Measurements from ENCODE around the gene TMOD3.
"Not testable (repeated sequence)": the region's sequence is repeated elsewhere in the genome, so short reads cannot be mapped to it uniquely, and the experiment has no call there.

The TMOD3 gene

GRCh38 chr15:51829376-51830275 lies at the start of gene TMOD3:
TSS of gene TMOD3 (plus strand) at chr15:51829653. CDS start at chr15:51862885, 33,232 bp downstream.
- DNase-seq (ENCODE audit: low read depth in 2 of 2, low spot score in 1 of 2): peak; percentile 77 to 80

DNA sequence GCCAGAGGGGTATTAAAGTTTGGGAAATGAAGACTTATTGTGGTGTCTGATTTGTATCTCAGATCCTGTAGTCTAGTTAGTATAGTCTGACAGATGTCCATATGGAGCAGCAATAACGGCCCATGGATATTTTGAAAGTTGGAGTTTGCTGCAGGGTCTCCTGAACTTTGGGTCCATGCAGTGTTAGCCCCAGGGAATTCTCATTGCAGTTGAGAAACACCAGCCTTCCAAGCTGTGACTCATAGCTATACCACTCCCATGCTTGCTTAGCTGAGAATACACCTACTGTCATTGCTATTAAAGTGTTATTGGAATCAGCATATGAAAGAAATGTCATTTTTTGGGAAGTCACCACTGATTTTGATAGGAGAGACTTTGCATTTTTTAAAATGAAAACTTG lies 48.8 kb upstream of the TMOD3 start:
- DNase-seq (ENCODE audit: low read depth in 2 of 2, low spot score in 1 of 2): no peak

DNA sequence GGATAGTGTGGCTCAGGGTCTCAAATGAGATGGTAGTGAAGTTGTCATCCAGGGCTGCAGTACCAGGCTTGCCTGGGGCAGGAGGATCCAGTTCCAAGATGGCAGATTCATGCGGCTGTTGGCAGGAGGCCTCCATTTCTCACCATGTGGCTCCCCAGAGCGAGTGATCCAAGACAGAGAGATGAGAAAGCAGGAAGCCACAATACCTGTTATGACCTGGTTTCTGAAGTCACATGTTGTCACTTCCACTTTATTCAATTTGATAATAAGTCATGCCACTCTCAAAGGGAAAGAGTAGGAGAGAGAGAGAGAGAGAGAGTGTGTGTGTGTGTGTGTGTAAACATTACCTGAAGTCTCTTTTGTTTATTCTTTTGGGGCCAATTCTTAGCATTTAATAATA lies 47.9 kb upstream of the TMOD3 start:
- no peak for DNase-seq (ENCODE audit: low read depth in 2 of 2, low spot score in 1 of 2)

GRCh38 chr15:51782357-51782896 lies 47.0 kb upstream of the TMOD3 start:
- DNase-seq (ENCODE audit: low read depth in 2 of 2, low spot score in 1 of 2): no peak

DNA sequence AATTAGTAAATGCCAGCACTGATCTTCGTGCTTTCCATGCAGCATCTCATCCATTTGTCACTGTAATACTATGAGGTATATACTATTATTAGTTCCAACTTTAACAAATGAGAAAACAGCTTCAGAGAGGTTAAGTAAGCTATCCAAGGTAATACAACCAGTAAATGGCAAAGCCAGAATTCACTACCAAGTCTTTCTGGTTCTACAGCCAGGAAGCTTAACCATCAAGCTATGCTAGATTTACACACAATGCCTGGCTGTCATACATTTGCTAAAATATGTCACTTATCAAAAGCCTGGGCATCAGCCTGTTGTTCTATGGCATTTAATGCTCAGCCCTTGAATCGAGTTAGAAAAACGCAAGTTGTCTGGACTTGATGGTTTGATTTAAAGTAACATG lies 45.5 kb upstream of the TMOD3 start:
- DNase-seq (ENCODE audit: low read depth in 2 of 2, low spot score in 1 of 2): no peak

DNA sequence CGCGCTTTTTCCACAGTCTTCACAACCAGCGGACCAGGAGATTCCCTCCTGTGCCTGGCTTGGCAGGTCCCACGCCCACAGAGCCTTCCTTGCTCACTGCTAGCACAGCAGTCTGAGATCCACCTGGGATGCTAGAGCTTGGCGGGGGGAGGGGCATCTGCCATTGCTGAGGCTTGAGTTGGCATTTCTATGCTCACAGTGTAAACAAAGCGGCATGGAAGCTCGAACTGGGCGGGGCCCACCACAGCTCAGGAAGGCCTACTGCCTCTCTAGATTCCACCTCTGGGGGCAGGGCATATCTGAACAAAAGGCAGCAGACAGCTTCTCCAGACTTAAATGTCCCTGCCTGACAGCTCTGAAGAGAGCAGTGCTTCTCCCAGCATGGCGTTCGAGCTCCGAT lies 42.3 kb upstream of the TMOD3 start:
- not testable (repeated sequence) for DNase-seq (ENCODE audit: low read depth in 2 of 2, low spot score in 1 of 2)

- DNase-seq (ENCODE audit: low read depth in 2 of 2, low spot score in 1 of 2): not testable (repeated sequence)
These were observed 37.0 kb upstream of the TMOD3 start for GRCh38 chr15:51792474-51792873.

- DNase-seq (ENCODE audit: low read depth in 2 of 2, low spot score in 1 of 2): no peak
These were observed 35.7 kb upstream of the TMOD3 start for GRCh38 chr15:51793521-51794305.

DNA sequence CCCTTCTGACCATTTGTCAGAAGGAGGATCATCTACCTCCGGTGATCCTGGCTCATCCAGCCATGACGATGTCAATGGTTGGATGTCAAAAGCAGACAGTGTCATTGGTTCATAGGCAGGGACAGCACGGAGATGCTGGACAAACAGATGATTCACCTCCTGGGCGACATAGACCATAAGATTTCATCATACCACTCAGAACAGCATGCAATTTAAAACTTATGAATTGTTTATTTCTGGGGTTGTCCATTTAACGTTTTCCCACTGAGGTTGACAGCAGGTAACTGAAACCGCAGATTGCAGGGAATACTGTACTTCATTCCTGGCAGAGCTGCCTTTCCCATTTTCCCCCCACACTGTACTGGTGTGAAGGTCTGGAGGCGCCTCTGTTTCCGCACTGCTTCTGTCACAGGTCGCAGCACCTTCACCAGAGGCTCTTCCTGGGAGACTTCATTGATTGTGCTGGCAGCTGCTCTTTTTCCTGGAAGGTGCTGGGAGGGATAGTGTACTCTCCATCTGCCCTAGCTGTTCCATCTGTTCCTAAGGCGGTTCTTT lies 32.5 kb upstream of the TMOD3 start:
- DNase-seq (ENCODE audit: low read depth in 2 of 2, low spot score in 1 of 2): no peak

GRCh38 chr15:51798281-51798680 lies 31.2 kb upstream of the TMOD3 start:
- no peak for DNase-seq (ENCODE audit: low read depth in 2 of 2, low spot score in 1 of 2)

GRCh38 chr15:51799282-51800252 lies 29.9 kb upstream of the TMOD3 start:
- DNase-seq (ENCODE audit: low read depth in 2 of 2, low spot score in 1 of 2): no peak

- no peak for DNase-seq (ENCODE audit: low read depth in 2 of 2, low spot score in 1 of 2)
These were observed 28.0 kb upstream of the TMOD3 start for GRCh38 chr15:51801391-51801835.

DNA sequence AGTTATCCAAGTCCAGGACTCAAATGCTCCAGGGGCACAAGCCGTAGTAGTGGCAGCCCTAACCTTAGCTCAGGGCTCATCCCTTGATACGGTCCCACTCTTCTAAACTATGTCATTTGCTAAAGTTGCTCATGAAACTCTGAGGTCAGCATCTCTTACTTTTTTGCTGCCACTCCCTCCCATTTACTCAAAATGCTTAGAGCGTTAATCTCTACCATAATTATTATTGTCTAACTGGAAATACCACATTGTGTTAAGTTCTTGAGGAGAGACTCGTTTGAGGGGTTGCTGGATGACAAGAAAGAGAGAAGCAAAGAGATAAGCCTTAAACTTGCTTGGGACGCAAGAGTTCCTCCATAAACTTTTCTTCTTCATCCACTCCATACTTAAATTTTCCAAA lies 26.9 kb upstream of the TMOD3 start:
- DNase-seq (ENCODE audit: low read depth in 2 of 2, low spot score in 1 of 2): no peak

GRCh38 chr15:51803965-51804364 lies 25.5 kb upstream of the TMOD3 start:
- DNase-seq (ENCODE audit: low read depth in 2 of 2, low spot score in 1 of 2): no peak

DNA sequence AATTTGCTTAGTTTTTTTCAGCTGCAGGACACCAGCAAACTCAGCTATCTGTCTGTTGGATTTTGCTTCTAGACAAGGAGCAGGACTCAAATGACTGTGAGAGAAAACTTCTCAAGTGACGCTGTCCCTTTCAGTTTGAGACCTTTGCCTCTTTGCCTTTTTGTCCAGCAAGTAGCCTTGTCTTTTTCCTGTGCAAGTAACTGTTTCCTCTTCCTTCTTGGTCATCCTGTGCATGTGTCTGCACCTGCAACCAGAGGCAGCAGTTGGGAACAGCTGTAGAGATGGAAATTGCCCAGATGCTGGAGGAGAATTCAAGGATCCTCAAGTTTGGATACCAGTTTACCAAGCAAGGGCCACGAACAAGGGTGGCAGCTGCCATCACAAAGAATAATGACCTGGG lies 23.3 kb upstream of the TMOD3 start:
- no peak for DNase-seq (ENCODE audit: low read depth in 2 of 2, low spot score in 1 of 2)

DNA sequence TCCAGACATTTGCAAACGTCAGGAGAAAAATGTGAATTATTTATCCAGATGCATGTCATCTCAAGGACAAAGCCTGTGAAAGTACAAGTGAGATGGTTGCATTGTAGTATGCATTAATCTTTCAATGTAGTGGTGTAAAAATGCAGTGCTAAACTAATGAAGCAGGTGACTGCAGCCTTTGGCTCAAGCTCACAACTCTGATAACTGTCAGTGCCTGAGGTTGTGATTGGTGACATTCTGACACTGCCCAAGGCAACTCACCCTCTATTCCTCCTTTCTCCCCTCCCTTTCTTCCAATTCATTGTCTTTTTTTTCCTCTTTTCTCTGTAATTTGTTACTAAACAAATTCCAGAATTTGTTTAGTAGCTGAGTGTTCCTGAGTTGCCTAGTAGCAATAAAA lies 20.0 kb upstream of the TMOD3 start:
- no peak for DNase-seq (ENCODE audit: low read depth in 2 of 2, low spot score in 1 of 2)

- DNase-seq (ENCODE audit: low read depth in 2 of 2, low spot score in 1 of 2): no peak
These were observed 16.9 kb upstream of the TMOD3 start for GRCh38 chr15:51812598-51812997.

DNA sequence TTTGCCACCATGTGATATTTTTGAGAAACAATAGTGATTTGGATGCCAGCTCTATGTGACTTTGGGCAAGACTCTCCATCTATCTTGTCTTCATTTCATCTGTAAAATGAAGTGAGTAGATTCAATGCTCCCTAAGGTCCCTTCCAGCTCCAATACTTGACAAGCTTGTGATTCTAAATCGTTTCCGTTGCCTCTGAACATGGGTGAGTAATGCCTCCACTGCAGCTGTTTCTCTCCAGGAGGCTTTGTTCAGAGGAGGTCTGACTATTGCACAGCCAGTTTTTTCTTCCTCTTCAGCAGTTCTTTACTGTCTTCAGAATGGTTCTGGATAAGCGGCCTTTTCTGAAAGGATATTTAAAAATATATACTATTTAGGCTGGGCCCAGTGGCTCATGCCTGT lies 14.8 kb upstream of the TMOD3 start:
- DNase-seq (ENCODE audit: low read depth in 2 of 2, low spot score in 1 of 2): no peak

DNA sequence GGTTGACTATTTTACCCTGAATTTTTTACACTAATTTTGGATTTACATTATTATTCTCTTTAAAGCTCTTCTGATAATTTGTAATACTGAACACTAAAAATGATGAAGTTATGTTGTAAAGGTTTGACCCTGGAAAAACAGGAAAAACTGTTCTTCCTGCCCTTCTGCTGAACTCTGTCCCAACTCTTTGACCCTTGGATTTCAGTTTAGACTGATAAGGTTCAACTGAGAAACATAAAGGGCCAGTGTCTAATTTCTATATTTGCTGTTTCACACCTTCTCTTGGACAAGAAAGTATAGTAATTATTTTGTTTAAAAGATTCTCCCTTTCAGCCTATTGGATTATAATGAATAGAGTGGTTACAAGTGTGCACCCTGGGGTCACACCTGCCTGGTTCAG lies 12.8 kb upstream of the TMOD3 start:
- DNase-seq (ENCODE audit: low read depth in 2 of 2, low spot score in 1 of 2): no peak

GRCh38 chr15:51818150-51818549 lies 11.3 kb upstream of the TMOD3 start:
- DNase-seq (ENCODE audit: low read depth in 2 of 2, low spot score in 1 of 2): no peak
